Neural cell (in vitro differentiated cells): Measurements from ENCODE around the gene ACTN1. TPM values are rescaled to one million over a fixed set of nuclear protein-coding genes. Genes with fewer than 3 reads are reported as not detected.

Source experiments
- H2AFZ ChIP-seq: fragments of 200-600, 300-800 bp; sonication (generic), shearing (Covaris generic); 2 replicates; pipeline ENCODE4 v1.6.0; 2014; ENCODE audit warnings: low read depth, mild to moderate bottlenecking, antibody characterized with exemption, low read length, moderate library complexity
- H3F3A ChIP-seq: fragments of 200-600 bp; shearing (Covaris generic); 2 replicates; pipeline ENCODE4 v1.6.1; 2016; ENCODE audit warnings: mild to moderate bottlenecking, moderate library complexity, mixed read lengths, antibody characterized with exemption, low read length; ENCODE audit not compliant: insufficient read depth, poor library complexity, severe bottlenecking
- H3K27ac ChIP-seq: fragments of 200-600, 300-800 bp; sonication (generic), shearing (Covaris generic); 2 replicates; pipeline ENCODE4 v1.5.1; 2014; ENCODE audit warnings: mild to moderate bottlenecking, low read length, moderate library complexity
- H3K27me3 ChIP-seq: fragments of 300-800, 200-600 bp; sonication (generic), shearing (Covaris generic); 2 replicates; pipeline ENCODE4 v1.6.0; 2014; ENCODE audit warnings: mild to moderate bottlenecking, low read depth, low read length, moderate library complexity; ENCODE audit not compliant: insufficient read depth
- H3K36me3 ChIP-seq: fragments of 300-800, 200-600 bp; sonication (generic), shearing (Covaris generic); 2 replicates; pipeline ENCODE4 v1.5.1; 2014; ENCODE audit warnings: mild to moderate bottlenecking, antibody characterized with exemption, low read length, moderate library complexity; ENCODE audit not compliant: insufficient read depth
- H3K4me2 ChIP-seq: fragments of 300-800, 200-600 bp; sonication (generic), shearing (Covaris generic); 2 replicates; pipeline ENCODE4 v1.6.0; 2014; ENCODE audit warnings: mild to moderate bottlenecking, low read length
- H3K4me3 ChIP-seq: fragments of 300-800, 200-600 bp; sonication (generic), shearing (Covaris generic); 2 replicates; pipeline ENCODE4 v1.5.1; 2014; ENCODE audit warnings: mild to moderate bottlenecking, low read length, moderate library complexity
- H3K79me2 ChIP-seq: fragments of 200-600 bp; shearing (Covaris generic); replicated peaks from 2 replicates; pipeline ENCODE4 v1.6.0; 2014; ENCODE audit warnings: mild to moderate bottlenecking, low read length, moderate library complexity; ENCODE audit not compliant: insufficient read depth
- H3K9ac ChIP-seq: fragments of 300-800, 200-600 bp; sonication (generic), shearing (Covaris generic); 2 replicates; pipeline ENCODE4 v1.6.1; 2016; ENCODE audit warnings: mild to moderate bottlenecking, low read length, mixed read lengths
- H3K9me2 ChIP-seq: fragments of 200-600 bp; shearing (Covaris generic); 2 replicates; pipeline ENCODE4 v1.6.1; 2016; ENCODE audit warnings: mild to moderate bottlenecking, low read length, mixed read lengths; ENCODE audit not compliant: insufficient read depth
- H3K9me3 ChIP-seq: fragments of 200-600, 300-800 bp; sonication (generic), shearing (Covaris generic); 2 replicates; pipeline ENCODE4 v1.6.1; 2016; ENCODE audit warnings: mild to moderate bottlenecking, mixed run types, low read length, moderate library complexity, mixed read lengths
- H4K20me1 ChIP-seq: fragments of 200-600 bp; shearing (Covaris generic); 2 replicates; pipeline ENCODE4 v1.6.1; 2016; ENCODE audit warnings: mild to moderate bottlenecking, mixed run types; ENCODE audit not compliant: insufficient read depth
- CTCF ChIP-seq: fragments of 450-650 bp; IDR thresholded peaks from 2 replicates; pipeline ENCODE4 v1.5.1; 2014; ENCODE audit warnings: antibody characterized with exemption, mild to moderate bottlenecking, moderate library complexity; ENCODE audit not compliant: poor library complexity, severe bottlenecking
- EP300 ChIP-seq: fragments of 450-650 bp; conservative IDR thresholded peaks from 2 replicates; pipeline ENCODE4 v1.6.1; 2014; ENCODE audit warnings: antibody characterized with exemption, mild to moderate bottlenecking, moderate library complexity; ENCODE audit not compliant: poor library complexity, severe bottlenecking
- EZH2 ChIP-seq: fragments of 200-600, 300-800 bp; shearing (Covaris generic), sonication (generic); IDR thresholded peaks from 2 replicates; pipeline ENCODE4 v1.6.1; 2014; ENCODE audit warnings: antibody characterized with exemption, low read length, borderline replicate concordance, mild to moderate bottlenecking; ENCODE audit not compliant: insufficient read depth, poor library complexity, severe bottlenecking
- MXI1 ChIP-seq: fragments of 450-650 bp; conservative IDR thresholded peaks from 2 replicates; pipeline ENCODE4 v1.6.1; 2014; ENCODE audit warnings: antibody characterized with exemption, mild to moderate bottlenecking; ENCODE audit not compliant: poor library complexity, severe bottlenecking
- POLR2AphosphoS5 ChIP-seq: IDR thresholded peaks from 2 replicates; pipeline ENCODE4 v1.6.1; 2012
- RAD21 ChIP-seq: fragments of 450-650 bp; conservative IDR thresholded peaks from 2 replicates; pipeline ENCODE4 v1.6.1; 2014; ENCODE audit warnings: antibody characterized with exemption, mild to moderate bottlenecking, moderate library complexity
- REST ChIP-seq: IDR thresholded peaks from 2 replicates; pipeline ENCODE4 v1.6.1; 2012; ENCODE audit warnings: borderline replicate concordance
- SMC3 ChIP-seq: fragments of 450-650 bp; conservative IDR thresholded peaks from 2 replicates; pipeline ENCODE4 v1.6.1; 2014; ENCODE audit warnings: antibody characterized with exemption, mild to moderate bottlenecking, moderate library complexity; ENCODE audit not compliant: poor library complexity
- TAF1 ChIP-seq: IDR thresholded peaks from 2 replicates; pipeline ENCODE4 v1.6.1; 2012; ENCODE audit warnings: low read depth
- polyA plus RNA-seq: library from polyadenylated mRNA; depleted of rRNA; stranded (reverse); fragments of >200 nt; gene quantifications from 2 replicates; pipeline ENCODE4 v1.2.3, GENCODE V29; 2014

Gene ACTN1
- polyA plus RNA-seq, 1 donor from 2014 or later = 10.8 TPM

GRCh38 chr14:68931063-68931462 is 48.0 kb downstream of the ACTN1 start:
- no peaks in the 10 kb centered on the region for H3K36me3 ChIP-seq
- H3K4me2 ChIP-seq = no peak overlapping the region
- no peak overlapping the region for H2AFZ ChIP-seq
- no peaks in the 10 kb centered on the region for H4K20me1 ChIP-seq
- H3F3A ChIP-seq = no peaks in the 10 kb centered on the region
- no peaks in the 10 kb centered on the region for H3K27me3 ChIP-seq
- TF ChIP-seq RAD21 (no peak), EP300 (no peak), TAF1 (no peak), EZH2 (no peak), REST (no peak), MXI1 (no peak), POLR2AphosphoS5 (no peak), CTCF (no peak), SMC3 (no peak)
- no peak overlapping the region for H3K9ac ChIP-seq
- no peaks in the 10 kb centered on the region for H3K9me3 ChIP-seq
- H3K4me3 ChIP-seq = no peak overlapping the region
- no peaks in the 10 kb centered on the region for H3K9me2 ChIP-seq
- H3K27ac ChIP-seq = no peak overlapping the region
- H3K79me2 ChIP-seq = no peaks in the 10 kb centered on the region

- Histone ChIP-seq H3K9ac (no peak overlapping the region), H3K9me3 (no peaks in the 10 kb centered on the region), H3K79me2 (no peaks in the 10 kb centered on the region), H3F3A (no peaks in the 10 kb centered on the region), H3K9me2 (no peaks in the 10 kb centered on the region), H4K20me1 (no peaks in the 10 kb centered on the region), H3K4me3 (no peak overlapping the region), H3K27me3 (no peaks in the 10 kb centered on the region), H2AFZ (no peak overlapping the region), H3K36me3 (no peaks in the 10 kb centered on the region), H3K27ac (no peak overlapping the region), H3K4me2 (no peak overlapping the region)
- TF ChIP-seq RAD21 (no peak), SMC3 (no peak), EP300 (no peak), MXI1 (no peak), POLR2AphosphoS5 (no peak), TAF1 (no peak), REST (no peak), CTCF (no peak), EZH2 (no peak)
Observed at GRCh38 chr14:68929623-68930307, 49.3 kb downstream of the ACTN1 start.
